Measurements from ENCODE around the gene SIVA1.

- TF ChIP-seq POLR2A (IDR thresholded peaks at IDR 0.05; ENCODE audit: low read depth, low read length) (no peak), SMC3 (IDR thresholded peaks at IDR 0.05; ENCODE audit: low read depth, low read length) (no peak)
Measured at GRCh38 chr14:104721505-104722431, 31.2 kb upstream of the SIVA1 start.
